GM12878 (cell line): ENCODE data around the gene LDB2.

Experiments
- BHLHE40 ChIP-seq, 2 experiments: fragments of 450-650 bp in 1 of 2; IDR thresholded peaks; 2 replicates each; pipeline ENCODE4 v1.6.1; 2011 to 2017; ENCODE audit warnings: low read depth in 2 of 2, borderline replicate concordance in 1 of 2, improper control_type of control experiment in 1 of 2, low read length in 1 of 2, mild to moderate bottlenecking in 1 of 2
- MTA2 ChIP-seq: fragments of 450-650 bp; IDR thresholded peaks from 2 replicates; pipeline ENCODE4 v1.6.1; 2016; ENCODE audit warnings: low read depth, mild to moderate bottlenecking, moderate library complexity
- POLR2A ChIP-seq: IDR thresholded peaks from 2 replicates; pipeline ENCODE4 v1.6.1; 2011; ENCODE audit warnings: low read depth, mild to moderate bottlenecking, low read length
- SRF ChIP-seq, 2 experiments: IDR thresholded peaks; 2 replicates each; pipeline ENCODE4 v1.6.1; 2011; ENCODE audit warnings: low read depth in 2 of 2, low read length in 2 of 2, mild to moderate bottlenecking in 1 of 2, moderate library complexity in 1 of 2
- TCF12 ChIP-seq: IDR thresholded peaks from 2 replicates; pipeline ENCODE4 v1.6.1; 2011; ENCODE audit warnings: low read depth, mild to moderate bottlenecking, low read length
- YY1 ChIP-seq: IDR thresholded peaks from 2 replicates; pipeline ENCODE4 v1.6.1; 2011; ENCODE audit warnings: low read depth, mild to moderate bottlenecking, low read length
- TF ChIP-seq, protein P1 (sequence below), 3 experiments: IDR thresholded peaks in 2 of 3; conservative IDR thresholded peaks in 1 of 3; 2 replicates each; pipeline ENCODE4 v1.5.1; 2011; ENCODE audit warnings: low read depth in 3 of 3, low read length in 3 of 3, mild to moderate bottlenecking in 3 of 3, control low read depth in 2 of 3, moderate library complexity in 2 of 3, inconsistent platforms in 1 of 3, mixed read lengths in 1 of 3; ENCODE audit not compliant: control insufficient read depth in 2 of 3, insufficient read depth in 1 of 3; ENCODE audit errors: extremely low read depth in 1 of 3
- TF ChIP-seq, protein P2 (sequence below): fragments of 450-650 bp; formaldehyde crosslinking; IDR thresholded peaks from 2 replicates; pipeline ENCODE4 v1.4.0; 2020; ENCODE audit warnings: mild to moderate bottlenecking, moderate library complexity

DNA sequence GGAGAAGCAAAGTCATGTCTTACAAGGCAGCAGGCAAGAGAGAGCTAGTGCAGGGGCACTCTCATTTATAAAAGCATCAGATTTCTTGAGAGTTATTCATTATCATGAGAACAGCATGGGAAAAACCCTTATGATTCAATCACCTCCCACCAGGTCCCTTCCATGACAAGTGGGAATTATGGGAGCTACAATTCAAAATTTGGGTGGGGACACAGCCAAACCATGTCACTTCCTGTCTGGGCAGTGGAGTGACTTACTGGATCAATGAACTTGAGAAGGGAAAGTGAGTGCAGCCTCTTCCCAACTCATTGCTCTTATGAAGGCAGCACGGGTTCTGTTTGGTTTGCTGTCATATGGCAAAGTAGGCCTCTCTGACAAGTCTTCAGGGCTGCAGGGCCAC lies 410.4 kb downstream of the LDB2 start:
- TF ChIP-seq, protein P1, sequence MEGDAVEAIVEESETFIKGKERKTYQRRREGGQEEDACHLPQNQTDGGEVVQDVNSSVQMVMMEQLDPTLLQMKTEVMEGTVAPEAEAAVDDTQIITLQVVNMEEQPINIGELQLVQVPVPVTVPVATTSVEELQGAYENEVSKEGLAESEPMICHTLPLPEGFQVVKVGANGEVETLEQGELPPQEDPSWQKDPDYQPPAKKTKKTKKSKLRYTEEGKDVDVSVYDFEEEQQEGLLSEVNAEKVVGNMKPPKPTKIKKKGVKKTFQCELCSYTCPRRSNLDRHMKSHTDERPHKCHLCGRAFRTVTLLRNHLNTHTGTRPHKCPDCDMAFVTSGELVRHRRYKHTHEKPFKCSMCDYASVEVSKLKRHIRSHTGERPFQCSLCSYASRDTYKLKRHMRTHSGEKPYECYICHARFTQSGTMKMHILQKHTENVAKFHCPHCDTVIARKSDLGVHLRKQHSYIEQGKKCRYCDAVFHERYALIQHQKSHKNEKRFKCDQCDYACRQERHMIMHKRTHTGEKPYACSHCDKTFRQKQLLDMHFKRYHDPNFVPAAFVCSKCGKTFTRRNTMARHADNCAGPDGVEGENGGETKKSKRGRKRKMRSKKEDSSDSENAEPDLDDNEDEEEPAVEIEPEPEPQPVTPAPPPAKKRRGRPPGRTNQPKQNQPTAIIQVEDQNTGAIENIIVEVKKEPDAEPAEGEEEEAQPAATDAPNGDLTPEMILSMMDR (IDR thresholded peaks at IDR 0.05 in 2 of 3, conservative IDR thresholded peaks at IDR 0.05 in 1 of 3; ENCODE audit: control insufficient read depth in 2 of 3, extremely low read depth in 1 of 3, insufficient read depth in 1 of 3, low read depth in 3 of 3, low read length in 3 of 3) = no peak
- TF ChIP-seq POLR2A (no peak), MTA2 (no peak), SRF (IDR thresholded peaks at IDR 0.05; ENCODE audit: low read depth in 2 of 2, low read length in 2 of 2) (no peak), YY1 (no peak), BHLHE40 (IDR thresholded peaks at IDR 0.05; ENCODE audit: borderline replicate concordance in 1 of 2, low read depth in 2 of 2, low read length in 1 of 2) (no peak), TCF12 (no peak)
- TF ChIP-seq, protein P2, sequence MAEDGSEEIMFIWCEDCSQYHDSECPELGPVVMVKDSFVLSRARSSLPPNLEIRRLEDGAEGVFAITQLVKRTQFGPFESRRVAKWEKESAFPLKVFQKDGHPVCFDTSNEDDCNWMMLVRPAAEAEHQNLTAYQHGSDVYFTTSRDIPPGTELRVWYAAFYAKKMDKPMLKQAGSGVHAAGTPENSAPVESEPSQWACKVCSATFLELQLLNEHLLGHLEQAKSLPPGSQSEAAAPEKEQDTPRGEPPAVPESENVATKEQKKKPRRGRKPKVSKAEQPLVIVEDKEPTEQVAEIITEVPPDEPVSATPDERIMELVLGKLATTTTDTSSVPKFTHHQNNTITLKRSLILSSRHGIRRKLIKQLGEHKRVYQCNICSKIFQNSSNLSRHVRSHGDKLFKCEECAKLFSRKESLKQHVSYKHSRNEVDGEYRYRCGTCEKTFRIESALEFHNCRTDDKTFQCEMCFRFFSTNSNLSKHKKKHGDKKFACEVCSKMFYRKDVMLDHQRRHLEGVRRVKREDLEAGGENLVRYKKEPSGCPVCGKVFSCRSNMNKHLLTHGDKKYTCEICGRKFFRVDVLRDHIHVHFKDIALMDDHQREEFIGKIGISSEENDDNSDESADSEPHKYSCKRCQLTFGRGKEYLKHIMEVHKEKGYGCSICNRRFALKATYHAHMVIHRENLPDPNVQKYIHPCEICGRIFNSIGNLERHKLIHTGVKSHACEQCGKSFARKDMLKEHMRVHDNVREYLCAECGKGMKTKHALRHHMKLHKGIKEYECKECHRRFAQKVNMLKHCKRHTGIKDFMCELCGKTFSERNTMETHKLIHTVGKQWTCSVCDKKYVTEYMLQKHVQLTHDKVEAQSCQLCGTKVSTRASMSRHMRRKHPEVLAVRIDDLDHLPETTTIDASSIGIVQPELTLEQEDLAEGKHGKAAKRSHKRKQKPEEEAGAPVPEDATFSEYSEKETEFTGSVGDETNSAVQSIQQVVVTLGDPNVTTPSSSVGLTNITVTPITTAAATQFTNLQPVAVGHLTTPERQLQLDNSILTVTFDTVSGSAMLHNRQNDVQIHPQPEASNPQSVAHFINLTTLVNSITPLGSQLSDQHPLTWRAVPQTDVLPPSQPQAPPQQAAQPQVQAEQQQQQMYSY (CRISPR knock-in tag) = no peak
